Measurements from ENCODE around the gene DCP1A. TPM values are rescaled to one million over a fixed set of nuclear protein-coding genes. Genes with fewer than 3 reads are reported as not detected.

DCP1A gene
- total RNA-seq, 4 donors from 2014 or later: 19.0 to 24.3 (median 20.6) TPM

DNA sequence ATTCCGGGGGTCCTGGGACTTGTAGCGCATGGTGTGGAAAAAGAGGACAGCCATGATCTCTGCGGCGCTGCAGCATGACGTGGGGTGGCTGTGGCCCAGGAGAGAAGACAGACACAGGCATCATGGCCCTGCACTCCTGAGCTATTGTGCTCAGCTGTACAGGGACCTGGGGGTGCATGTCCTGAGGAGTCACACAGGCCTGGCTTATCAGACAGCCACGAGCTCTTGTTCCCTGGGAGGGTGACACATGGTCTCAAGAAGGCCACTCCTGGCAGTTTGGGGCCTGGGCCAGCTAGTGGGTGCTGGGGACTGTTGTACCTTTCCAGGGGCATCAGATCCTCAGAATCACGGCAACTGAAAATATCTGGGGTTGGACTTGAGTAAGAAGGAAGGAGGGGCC, 105.2 kb downstream of the DCP1A start:
- TF ChIP-seq, protein P1, sequence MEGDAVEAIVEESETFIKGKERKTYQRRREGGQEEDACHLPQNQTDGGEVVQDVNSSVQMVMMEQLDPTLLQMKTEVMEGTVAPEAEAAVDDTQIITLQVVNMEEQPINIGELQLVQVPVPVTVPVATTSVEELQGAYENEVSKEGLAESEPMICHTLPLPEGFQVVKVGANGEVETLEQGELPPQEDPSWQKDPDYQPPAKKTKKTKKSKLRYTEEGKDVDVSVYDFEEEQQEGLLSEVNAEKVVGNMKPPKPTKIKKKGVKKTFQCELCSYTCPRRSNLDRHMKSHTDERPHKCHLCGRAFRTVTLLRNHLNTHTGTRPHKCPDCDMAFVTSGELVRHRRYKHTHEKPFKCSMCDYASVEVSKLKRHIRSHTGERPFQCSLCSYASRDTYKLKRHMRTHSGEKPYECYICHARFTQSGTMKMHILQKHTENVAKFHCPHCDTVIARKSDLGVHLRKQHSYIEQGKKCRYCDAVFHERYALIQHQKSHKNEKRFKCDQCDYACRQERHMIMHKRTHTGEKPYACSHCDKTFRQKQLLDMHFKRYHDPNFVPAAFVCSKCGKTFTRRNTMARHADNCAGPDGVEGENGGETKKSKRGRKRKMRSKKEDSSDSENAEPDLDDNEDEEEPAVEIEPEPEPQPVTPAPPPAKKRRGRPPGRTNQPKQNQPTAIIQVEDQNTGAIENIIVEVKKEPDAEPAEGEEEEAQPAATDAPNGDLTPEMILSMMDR (IDR thresholded peaks at IDR 0.05; ENCODE audit: low read depth): no peak

- TF ChIP-seq, protein P1 (IDR thresholded peaks at IDR 0.05; ENCODE audit: low read depth): no peak
These were observed 106.1 kb downstream of the DCP1A start for GRCh38 chr3:53240989-53241972.

DNA sequence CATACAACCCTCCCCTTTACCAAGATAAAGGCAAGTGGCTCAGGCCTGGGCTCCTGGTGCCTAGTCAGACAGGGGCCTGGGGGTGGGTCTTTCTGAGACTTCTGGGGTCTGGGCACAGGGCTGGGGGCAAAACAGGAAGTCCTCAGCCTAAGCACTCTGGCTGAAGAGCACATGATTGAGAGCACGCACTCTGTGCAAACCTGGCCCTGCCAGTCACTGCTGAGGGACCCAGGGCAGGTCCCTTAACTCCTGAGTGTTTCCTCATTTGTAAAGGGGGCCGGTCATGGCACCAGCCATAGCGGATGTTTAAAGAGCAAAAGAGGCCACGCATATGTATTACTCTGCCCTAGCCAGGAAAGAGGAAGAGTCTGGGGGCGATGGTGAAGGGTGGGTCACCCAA, 107.5 kb downstream of the DCP1A start:
- TF ChIP-seq, protein P1 (IDR thresholded peaks at IDR 0.05; ENCODE audit: low read depth): no peak

GRCh38 chr3:53238886-53239285, 108.5 kb downstream of the DCP1A start:
- TF ChIP-seq, protein P1 (IDR thresholded peaks at IDR 0.05; ENCODE audit: low read depth): no peak

DNA sequence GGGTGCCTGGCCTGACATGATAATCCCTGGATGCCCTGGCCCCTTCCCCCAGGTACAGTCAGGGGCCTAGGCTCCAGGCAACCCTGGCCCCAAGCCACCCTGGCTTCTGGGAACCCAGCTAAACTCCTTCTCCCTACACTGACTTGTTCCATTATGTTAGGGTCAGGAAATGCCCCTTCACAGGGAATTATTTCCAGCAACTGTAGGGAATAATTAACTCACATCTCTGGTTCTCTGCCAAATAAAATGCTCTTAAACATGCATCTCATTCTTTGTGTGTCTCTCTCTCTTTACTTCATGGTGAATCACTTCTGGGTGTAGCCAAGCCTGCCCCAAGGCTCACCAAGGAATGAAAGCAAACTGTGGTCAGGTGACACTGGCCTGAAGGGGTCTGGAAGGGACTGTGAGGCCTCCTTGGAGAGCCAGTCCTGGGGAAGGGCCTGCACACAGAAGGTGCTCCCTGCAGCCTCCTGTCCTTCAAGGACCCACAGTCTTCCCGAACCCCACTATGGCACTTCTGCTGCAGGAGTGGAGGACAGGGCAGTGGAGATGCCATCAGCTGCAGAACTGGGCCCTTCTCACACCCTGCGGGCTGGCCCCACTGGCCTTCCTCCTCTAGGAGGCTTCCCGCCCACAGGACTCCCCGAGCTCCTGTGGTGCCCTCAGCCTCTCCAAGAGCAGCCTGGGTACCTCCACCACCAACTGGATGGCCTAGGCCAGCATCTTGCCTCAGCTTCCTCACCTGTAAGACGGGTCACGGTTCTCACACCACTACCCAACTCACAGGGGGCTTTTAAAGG, 109.1 kb downstream of the DCP1A start:
- TF ChIP-seq, protein P1 (IDR thresholded peaks at IDR 0.05; ENCODE audit: low read depth): no peak

- TF ChIP-seq, protein P1 (IDR thresholded peaks at IDR 0.05; ENCODE audit: low read depth): no peak
These were observed 111.1 kb downstream of the DCP1A start for GRCh38 chr3:53236112-53236841.

Data from subcutaneous adipose tissue (tissue), 4 donors.